ENCODE results near the gene CD28. TPM values are rescaled to one million over a fixed set of nuclear protein-coding genes. Genes with fewer than 3 reads are reported as not detected.

CD28 gene
- total RNA-seq, 1 donor from 2014 or later, result not detected

DNA sequence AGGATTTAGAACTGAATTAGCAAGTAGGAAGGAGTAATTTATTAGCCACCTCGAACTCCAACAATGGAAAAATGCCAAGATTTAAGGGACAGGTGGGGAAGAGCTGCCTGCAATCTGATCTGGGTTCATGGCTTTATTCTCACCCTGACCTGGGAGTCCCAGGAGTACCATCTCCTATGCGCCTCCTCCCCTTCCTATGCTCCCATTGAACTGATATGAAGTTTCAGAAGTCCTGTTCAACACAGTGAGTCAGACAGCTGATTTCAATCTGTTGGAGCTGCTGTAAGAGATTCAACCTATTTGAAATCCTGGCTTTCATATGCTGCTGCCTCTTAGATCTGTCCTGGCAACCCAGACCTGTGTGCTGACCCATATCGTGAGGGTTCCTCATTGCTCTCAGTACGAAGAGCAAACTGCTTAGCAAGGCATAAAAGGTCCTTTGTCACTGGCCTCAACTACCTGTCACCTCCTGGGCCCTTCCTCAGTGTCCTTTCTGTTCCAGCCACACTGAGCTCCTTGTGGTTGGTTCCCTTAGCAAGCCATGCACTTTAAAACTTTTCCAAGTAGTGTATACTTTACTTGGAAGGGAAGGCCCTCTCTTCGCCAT is 15.9 kb upstream of the CD28 start:
- Mint-ChIP-seq H3K36me3 (no peaks in the 10 kb centered on the region), H3K27me3 (ENCODE audit: low read depth) (no peaks in the 10 kb centered on the region), H3K9me3 (no peaks in the 10 kb centered on the region), H3K27ac (no peak overlapping the region), H3K4me1 (peaks cover 5% of the 10 kb centered on the region), H3K4me3 (no peak overlapping the region)
- TF ChIP-seq, protein P1, sequence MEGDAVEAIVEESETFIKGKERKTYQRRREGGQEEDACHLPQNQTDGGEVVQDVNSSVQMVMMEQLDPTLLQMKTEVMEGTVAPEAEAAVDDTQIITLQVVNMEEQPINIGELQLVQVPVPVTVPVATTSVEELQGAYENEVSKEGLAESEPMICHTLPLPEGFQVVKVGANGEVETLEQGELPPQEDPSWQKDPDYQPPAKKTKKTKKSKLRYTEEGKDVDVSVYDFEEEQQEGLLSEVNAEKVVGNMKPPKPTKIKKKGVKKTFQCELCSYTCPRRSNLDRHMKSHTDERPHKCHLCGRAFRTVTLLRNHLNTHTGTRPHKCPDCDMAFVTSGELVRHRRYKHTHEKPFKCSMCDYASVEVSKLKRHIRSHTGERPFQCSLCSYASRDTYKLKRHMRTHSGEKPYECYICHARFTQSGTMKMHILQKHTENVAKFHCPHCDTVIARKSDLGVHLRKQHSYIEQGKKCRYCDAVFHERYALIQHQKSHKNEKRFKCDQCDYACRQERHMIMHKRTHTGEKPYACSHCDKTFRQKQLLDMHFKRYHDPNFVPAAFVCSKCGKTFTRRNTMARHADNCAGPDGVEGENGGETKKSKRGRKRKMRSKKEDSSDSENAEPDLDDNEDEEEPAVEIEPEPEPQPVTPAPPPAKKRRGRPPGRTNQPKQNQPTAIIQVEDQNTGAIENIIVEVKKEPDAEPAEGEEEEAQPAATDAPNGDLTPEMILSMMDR (IDR thresholded peaks at IDR 0.05; ENCODE audit: unreplicated experiment), result no peak
- DNase-seq (ENCODE audit: low spot score in 2 of 2, unreplicated experiment in 2 of 2), result no peak

DNA sequence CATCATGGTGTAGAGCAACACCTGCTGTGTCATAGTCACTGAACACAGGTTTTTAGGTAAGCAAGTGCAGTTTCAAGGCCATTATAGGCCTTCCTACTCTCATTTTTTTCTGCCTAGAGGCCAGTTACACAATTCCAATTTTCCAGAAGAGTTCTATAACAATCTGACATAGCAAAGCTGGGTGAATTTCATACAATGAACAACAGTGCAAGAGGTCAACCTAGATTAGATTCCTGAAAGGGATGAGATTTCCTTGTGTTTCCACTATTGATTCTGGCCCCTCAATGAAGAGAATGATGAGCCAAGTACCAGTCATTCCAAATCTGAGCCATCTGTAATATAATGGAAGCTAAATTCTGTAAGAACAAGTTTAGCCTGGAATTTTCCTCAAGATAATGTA is 15.3 kb upstream of the CD28 start:
- Mint-ChIP-seq H3K4me1 (peaks cover 5% of the 10 kb centered on the region), H3K27me3 (ENCODE audit: low read depth) (no peaks in the 10 kb centered on the region), H3K4me3 (no peak overlapping the region), H3K27ac (no peak overlapping the region), H3K9me3 (no peaks in the 10 kb centered on the region), H3K36me3 (no peaks in the 10 kb centered on the region)
- TF ChIP-seq, protein P1 (IDR thresholded peaks at IDR 0.05; ENCODE audit: unreplicated experiment), result no peak
- no peak for DNase-seq (ENCODE audit: low spot score in 2 of 2, unreplicated experiment in 2 of 2)

DNA sequence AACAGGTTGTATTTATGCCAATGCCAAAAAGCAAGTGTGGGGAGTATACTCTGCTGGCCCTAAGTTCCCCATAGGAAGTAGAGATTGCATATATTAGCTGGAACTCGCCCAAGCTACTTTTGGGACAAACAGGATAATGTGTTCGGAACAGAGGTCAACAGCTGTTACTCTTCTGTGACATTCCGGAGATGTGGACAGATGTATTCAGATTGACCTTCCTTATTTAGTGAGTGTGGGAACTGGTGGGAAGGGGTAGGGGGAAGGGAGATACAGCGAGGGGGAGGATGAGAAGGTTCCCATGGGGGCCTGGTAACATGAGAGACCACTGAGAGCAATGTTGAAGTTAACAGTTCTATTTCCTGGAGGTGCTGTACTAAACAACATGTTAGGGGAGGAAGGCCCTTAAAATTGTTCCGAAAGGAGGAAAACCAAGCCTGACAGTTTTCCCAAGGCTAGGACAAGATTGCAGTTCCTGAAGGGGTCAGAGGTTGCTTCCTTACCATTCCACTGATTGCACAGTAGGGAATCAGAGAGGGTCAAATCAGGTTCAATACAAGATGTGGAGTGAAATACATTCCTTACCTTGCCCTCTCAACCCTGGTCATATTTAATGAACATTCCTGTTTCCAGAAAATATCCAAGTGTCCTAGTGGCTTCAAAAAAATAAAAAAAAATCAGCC is 14.3 kb upstream of the CD28 start:
- Mint-ChIP-seq H3K9me3 (no peaks in the 10 kb centered on the region), H3K36me3 (no peaks in the 10 kb centered on the region), H3K4me3 (no peak overlapping the region), H3K27me3 (ENCODE audit: low read depth) (no peaks in the 10 kb centered on the region), H3K27ac (no peak overlapping the region), H3K4me1 (peaks cover 5% of the 10 kb centered on the region)
- TF ChIP-seq, protein P1 (IDR thresholded peaks at IDR 0.05; ENCODE audit: unreplicated experiment), result no peak
- no peak for DNase-seq (ENCODE audit: low spot score in 2 of 2, unreplicated experiment in 2 of 2)

DNA sequence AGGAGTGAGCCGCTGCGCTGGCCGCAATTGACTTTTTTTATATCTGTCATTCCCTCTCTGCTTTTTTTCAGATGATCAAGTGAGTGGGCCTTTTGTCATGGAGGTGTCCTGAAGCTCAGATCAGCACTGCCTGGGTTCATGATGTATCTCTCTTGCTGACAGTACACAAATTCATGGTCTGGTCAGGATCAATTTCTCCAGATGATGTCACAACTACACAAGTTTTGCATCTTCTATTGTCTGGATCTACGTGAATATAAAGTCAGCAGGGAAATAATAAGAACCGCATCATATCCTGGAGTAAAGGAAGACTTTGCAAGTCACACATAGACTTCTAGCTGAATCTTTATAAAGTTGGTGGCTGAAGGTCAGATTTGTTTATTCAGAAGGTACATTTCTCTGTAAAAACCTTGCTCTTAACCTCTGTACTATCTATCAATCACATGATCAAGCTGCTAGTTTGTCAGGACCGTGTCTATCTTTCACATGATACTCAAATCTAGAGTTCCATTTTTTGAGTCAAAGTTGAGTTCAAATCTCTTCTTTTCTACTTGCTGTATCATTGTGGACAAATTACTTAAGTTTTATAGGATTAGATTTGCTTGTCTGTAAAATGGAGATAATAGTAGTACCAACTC is 13.1 kb upstream of the CD28 start:
- Mint-ChIP-seq H3K9me3 (no peaks in the 10 kb centered on the region), H3K36me3 (no peaks in the 10 kb centered on the region), H3K27me3 (ENCODE audit: low read depth) (no peaks in the 10 kb centered on the region), H3K4me1 (peaks cover 5% of the 10 kb centered on the region), H3K27ac (no peak overlapping the region), H3K4me3 (no peak overlapping the region)
- no peak for DNase-seq (ENCODE audit: low spot score in 2 of 2, unreplicated experiment in 2 of 2)
- TF ChIP-seq, protein P1 (IDR thresholded peaks at IDR 0.05; ENCODE audit: unreplicated experiment), result no peak

DNA sequence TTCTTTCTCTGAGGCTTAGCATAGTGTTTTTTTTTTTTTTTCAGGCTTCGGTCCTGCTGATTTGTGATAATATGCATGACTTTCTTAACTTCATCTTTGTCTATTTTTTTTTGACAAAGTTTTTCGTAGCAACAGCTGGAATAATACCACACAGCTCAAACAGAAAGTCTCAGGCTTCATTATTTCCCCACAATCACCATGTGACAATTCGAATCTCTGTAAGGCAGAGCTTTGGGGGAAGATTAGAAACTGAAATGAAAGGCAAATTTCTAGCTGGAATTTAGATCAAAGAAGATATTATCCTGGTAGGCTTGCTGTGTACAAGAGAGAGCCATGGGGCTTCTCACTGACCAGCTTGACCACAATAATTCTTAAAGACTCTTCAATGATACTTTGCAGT is 12.2 kb upstream of the CD28 start:
- Mint-ChIP-seq H3K36me3 (no peaks in the 10 kb centered on the region), H3K4me3 (no peak overlapping the region), H3K9me3 (no peaks in the 10 kb centered on the region), H3K4me1 (peaks cover 5% of the 10 kb centered on the region), H3K27me3 (ENCODE audit: low read depth) (no peaks in the 10 kb centered on the region), H3K27ac (no peak overlapping the region)
- DNase-seq (ENCODE audit: low spot score in 2 of 2, unreplicated experiment in 2 of 2), result no peak
- TF ChIP-seq, protein P1 (IDR thresholded peaks at IDR 0.05; ENCODE audit: unreplicated experiment), result no peak
